ENCODE measurements around the gene ZNF770.

- TF ChIP-seq CTCF (IDR thresholded peaks at IDR 0.05) (no peak), POLR2A (IDR thresholded peaks at IDR 0.05) (no peak)
Measured at GRCh38 chr15:34976743-34977142, 11.3 kb downstream of the ZNF770 start.

Data from vagina (tissue), 2 donors.